HCT116 (cell line): Measurements from ENCODE around the gene SPAG6. TPM values are rescaled to one million over a fixed set of nuclear protein-coding genes. Genes with fewer than 3 reads are reported as not detected.

Experiments used
- ATAC-seq: fragments of 200-7000 bp; cut with Tn5 transposase; 2 replicates; pipeline ENCODE4 v1.9.1; 2020; ENCODE audit warnings: mild to moderate bottlenecking, moderate library complexity
- BruUV-seq: library from RNA; stranded (reverse); fragments of 400-500 nt; replicated peaks from 2 replicates; lab custom pipeline; 2021; lab: Mats Ljungman, UMichigan
- CTCF ChIA-PET: fragments of 300-600 bp; sonication (Branson Sonifier 250); formaldehyde crosslinking; loops from one replicate; lab custom pipeline; 2021; ENCODE audit warnings: antibody characterized with exemption; lab: Charles Lee
- POLR2A ChIA-PET: fragments of 300-600, 350-600 bp; sonication (Branson Sonifier 250); formaldehyde crosslinking; loops from one replicate; lab custom pipeline; 2021; ENCODE audit warnings: antibody characterized with exemption; lab: Charles Lee
- RAD21 ChIA-PET, 2 experiments: fragments of 300-600 bp; sonication (Branson Sonifier 250); formaldehyde crosslinking; loops; one replicate each; lab custom pipeline; 2023; ENCODE audit warnings: low total read pairs in 2 of 2; ENCODE audit not compliant: uncharacterized antibody in 2 of 2, unreplicated experiment in 2 of 2, low non-redundant PET in 1 of 2; lab: Charles Lee
- DNase-seq: peaks from one replicate; pipeline ENCODE4 v3.0.0-alpha.2; 2010; ENCODE audit warnings: low read depth, low spot score
- H2AFZ ChIP-seq: fragments of 200-600 bp; shearing (Covaris generic), sonication (generic); 2 replicates; pipeline ENCODE4 v1.6.1; 2017; ENCODE audit warnings: low read depth, mixed run types, mixed read lengths, antibody characterized with exemption, low read length; ENCODE audit not compliant: poor library complexity, severe bottlenecking
- H3K27ac ChIP-seq: 2 replicates; pipeline ENCODE4 v1.5.1; 2012; ENCODE audit warnings: low read depth, low read length
- H3K27me3 ChIP-seq: fragments of 200-600 bp; sonication (generic); 2 replicates; pipeline ENCODE4 v1.6.1; 2016; ENCODE audit warnings: mixed run types, low read length, mixed read lengths; ENCODE audit not compliant: insufficient read depth
- H3K36me3 ChIP-seq, 2 experiments: fragments of 200-500 bp in 1 of 2; fragments of 200-600 bp in 1 of 2; sonication (Bioruptor generic) in 1 of 2; sonication (generic) in 1 of 2; 2 replicates each; pipeline versions ENCODE4 v1.5.1 to v1.6.1; 2014 to 2016; ENCODE audit warnings: low read length in 2 of 2, inconsistent platforms in 1 of 2, mixed read lengths in 1 of 2, mixed run types in 1 of 2; ENCODE audit not compliant: insufficient read depth in 2 of 2, control insufficient read depth in 1 of 2
- H3K4me1 ChIP-seq, 2 experiments: fragments of 200-600 bp in 1 of 2; sonication (generic) in 1 of 2; 2 replicates each; pipeline versions ENCODE4 v1.5.1 to v1.6.1; 2012 to 2017; ENCODE audit warnings: low read length in 2 of 2, inconsistent platforms in 1 of 2, mild to moderate bottlenecking in 1 of 2, mixed read lengths in 1 of 2, mixed run types in 1 of 2, moderate library complexity in 1 of 2; ENCODE audit not compliant: insufficient read depth in 2 of 2, control insufficient read depth in 1 of 2
- H3K4me2 ChIP-seq: fragments of 200-600 bp; sonication (generic); 2 replicates; pipeline ENCODE4 v1.6.1; 2017; ENCODE audit warnings: mixed run types, low read length, mixed read lengths
- H3K4me3 ChIP-seq, 2 experiments: fragments of 200-600 bp in 1 of 2; sonication (generic) in 1 of 2; replicated peaks in 1 of 2; 2 replicates each; pipeline ENCODE4 v1.5.1; 2011 to 2016; ENCODE audit warnings: low read length in 2 of 2, control low read depth in 1 of 2, low read depth in 1 of 2, mild to moderate bottlenecking in 1 of 2, mixed read lengths in 1 of 2, mixed run types in 1 of 2
- H3K79me2 ChIP-seq: fragments of 200-600 bp; sonication (generic); 2 replicates; pipeline ENCODE4 v1.6.1; 2017; ENCODE audit warnings: mild to moderate bottlenecking, mixed run types, low read length, moderate library complexity, mixed read lengths; ENCODE audit not compliant: insufficient read depth
- H3K9ac ChIP-seq: fragments of 200-600 bp; sonication (generic); 2 replicates; pipeline ENCODE4 v1.6.1; 2016; ENCODE audit warnings: low read length, mixed read lengths
- H3K9me2 ChIP-seq: fragments of 200-600 bp; sonication (generic), shearing (Covaris generic); 2 replicates; pipeline ENCODE4 v1.6.1; 2017; ENCODE audit warnings: mixed run types, mild to moderate bottlenecking, moderate library complexity; ENCODE audit not compliant: insufficient read depth
- H3K9me3 ChIP-seq, 2 experiments: fragments of 200-500 bp in 1 of 2; fragments of 200-600 bp in 1 of 2; sonication (Bioruptor generic) in 1 of 2; sonication (generic) in 1 of 2; 2 replicates each; pipeline ENCODE4 v1.6.1; 2014 to 2017; ENCODE audit warnings: low read length in 2 of 2, mixed read lengths in 2 of 2, inconsistent platforms in 1 of 2, low read depth in 1 of 2, mild to moderate bottlenecking in 1 of 2, mixed run types in 1 of 2, moderate library complexity in 1 of 2; ENCODE audit not compliant: control insufficient read depth in 1 of 2, insufficient read depth in 1 of 2
- H4K20me1 ChIP-seq: fragments of 200-600 bp; sonication (generic), shearing (Covaris generic); 2 replicates; pipeline ENCODE4 v1.6.1; 2017; ENCODE audit warnings: mixed run types, mild to moderate bottlenecking, moderate library complexity; ENCODE audit not compliant: insufficient read depth
- CBX3 ChIP-seq: IDR thresholded peaks from 2 replicates; pipeline ENCODE4 v1.6.1; 2012; ENCODE audit warnings: low read depth
- CEBPB ChIP-seq: IDR thresholded peaks from 2 replicates; pipeline ENCODE4 v1.6.1; 2012; ENCODE audit warnings: low read depth
- EGR1 ChIP-seq: IDR thresholded peaks from 2 replicates; pipeline ENCODE4 v1.6.1; 2012; ENCODE audit warnings: low read depth
- ELF1 ChIP-seq: IDR thresholded peaks from 2 replicates; pipeline ENCODE4 v1.6.1; 2012; ENCODE audit warnings: low read depth, borderline replicate concordance
- EZH2 ChIP-seq: fragments of 200-600 bp; sonication (generic); IDR thresholded peaks from 2 replicates; pipeline ENCODE4 v1.6.1; 2017; ENCODE audit warnings: antibody characterized with exemption, mixed run types
- EZH2phosphoT487 ChIP-seq: fragments of 200-600 bp; IDR thresholded peaks from 2 replicates; pipeline ENCODE4 v1.6.1; 2018; ENCODE audit warnings: antibody characterized with exemption, borderline replicate concordance
- FOSL1 ChIP-seq: IDR thresholded peaks from 2 replicates; pipeline ENCODE4 v1.6.1; 2012; ENCODE audit warnings: low read depth
- POLR2A ChIP-seq: IDR thresholded peaks from 2 replicates; pipeline ENCODE4 v1.7.0; 2011; ENCODE audit warnings: borderline replicate concordance; ENCODE audit not compliant: insufficient read depth, insufficient read length; ENCODE audit errors: extremely low read depth
- POLR2AphosphoS5 ChIP-seq: IDR thresholded peaks from 2 replicates; pipeline ENCODE4 v1.6.1; 2011; ENCODE audit warnings: mild to moderate bottlenecking, low read depth, low read length, moderate library complexity
- RAD21 ChIP-seq: IDR thresholded peaks from 2 replicates; pipeline ENCODE4 v1.6.1; 2012; ENCODE audit warnings: low read depth, mild to moderate bottlenecking
- REST ChIP-seq: IDR thresholded peaks from 2 replicates; pipeline ENCODE4 v1.6.1; 2012; ENCODE audit warnings: low read depth
- SP1 ChIP-seq: IDR thresholded peaks from 2 replicates; pipeline ENCODE4 v1.6.1; 2012; ENCODE audit warnings: low read depth
- SRF ChIP-seq: IDR thresholded peaks from 2 replicates; pipeline ENCODE4 v1.6.1; 2012; ENCODE audit warnings: low read depth
- TCF7L2 ChIP-seq: IDR thresholded peaks from 2 replicates; pipeline ENCODE4 v1.7.0; 2011; ENCODE audit warnings: borderline replicate concordance, inconsistent platforms; ENCODE audit not compliant: insufficient read depth, insufficient read length; ENCODE audit errors: extremely low read depth
- ZFX ChIP-seq: fragments of 450-650 bp; IDR thresholded peaks from 2 replicates; pipeline ENCODE4 v1.6.1; 2017
- intact Hi-C: fragments of 100-400 bp; cut with micrococcal nuclease; formaldehyde crosslinking; loops from 2 replicates; pipeline ENCODE4 v1.10.0; 2022
- total RNA-seq: library from RNA; stranded (reverse); gene quantifications from one replicate; pipeline ENCODE4 v1.2.1, GENCODE V29; 2021; ENCODE audit not compliant: unreplicated experiment
- TF ChIP-seq, protein P1 (sequence below): IDR thresholded peaks from 2 replicates; pipeline ENCODE4 v1.6.1; 2011; ENCODE audit warnings: mild to moderate bottlenecking, low read length, moderate library complexity; ENCODE audit not compliant: insufficient replicate concordance; ENCODE audit errors: extremely low read depth

SPAG6 gene
- total RNA-seq, 1 experiment from 2014 or later, result not detected

- Histone ChIP-seq H3K4me2 (no peak overlapping the region), H3K27me3 (no peaks in the 10 kb centered on the region), H3K9me3 (no peaks in the 10 kb centered on the region), H4K20me1 (no peaks in the 10 kb centered on the region), H3K79me2 (no peaks in the 10 kb centered on the region), H2AFZ (no peak overlapping the region), H3K9me2 (no peaks in the 10 kb centered on the region), H3K4me1 (no peaks in the 10 kb centered on the region), H3K36me3 (no peaks in the 10 kb centered on the region), H3K9ac (no peak overlapping the region), H3K4me3 (no peak overlapping the region), H3K27ac (no peak overlapping the region)
- POLR2A ChIA-PET, result no interaction called here
- BruUV-seq, result no TSS peak
- intact Hi-C loops, result no loop called here
- RAD21 ChIA-PET, result no interaction called here
- no peak for TF ChIP-seq EZH2phosphoT487
- no peak for TF ChIP-seq POLR2AphosphoS5
- TF ChIP-seq ZFX, result no peak
- no peak for TF ChIP-seq FOSL1
- TF ChIP-seq POLR2A, result no peak
- no peak for TF ChIP-seq SP1
- TF ChIP-seq RAD21, result no peak
- TF ChIP-seq SRF, result no peak
- TF ChIP-seq EGR1, result no peak
- no peak for TF ChIP-seq CBX3
- no peak for DNase-seq
- ATAC-seq, result no peak
- CTCF ChIA-PET, result no interaction called here
Measured at GRCh38 chr10:22444219-22444788, 99.0 kb downstream of the SPAG6 start.

DNA sequence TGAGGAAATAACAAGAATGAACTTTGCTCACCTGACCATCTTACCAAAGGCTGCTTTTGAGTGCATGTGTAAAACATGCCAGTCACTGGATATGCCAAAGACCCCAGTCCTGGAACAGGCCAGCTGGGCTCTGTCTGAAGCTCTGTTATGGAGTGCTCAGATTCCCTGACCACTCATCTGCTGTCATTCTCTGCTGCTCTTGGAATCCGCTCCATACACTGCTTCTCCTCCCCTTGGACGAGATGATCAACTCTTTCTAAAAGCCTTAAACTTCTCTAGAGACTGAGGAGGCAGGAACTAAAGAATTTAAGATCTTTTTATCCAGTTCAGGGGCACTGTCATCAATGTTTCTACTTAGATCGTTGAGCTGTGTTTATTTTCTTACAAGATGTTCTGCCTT is 100.2 kb downstream of the SPAG6 start:
- RAD21 ChIA-PET, result interaction anchor here in 1 of 2 experiments (0.9 kb wide), 1 partner anchor 9 kb away, joined by 4 read pairs; no protein-coding TSS in a partner anchor
- Histone ChIP-seq H3K27me3 (no peaks in the 10 kb centered on the region), H3K27ac (no peak overlapping the region), H3K9ac (no peak overlapping the region), H3K4me2 (no peak overlapping the region), H3K4me3 (no peak overlapping the region), H4K20me1 (no peaks in the 10 kb centered on the region), H3K36me3 (no peaks in the 10 kb centered on the region), H3K79me2 (no peaks in the 10 kb centered on the region), H3K4me1 (no peaks in the 10 kb centered on the region), H3K9me2 (no peaks in the 10 kb centered on the region), H2AFZ (no peak overlapping the region), H3K9me3 (no peaks in the 10 kb centered on the region)
- DNase-seq, result no peak
- POLR2A ChIA-PET, result interaction anchor here (1.1 kb wide), 1 partner anchor 11 kb away, joined by 3 read pairs; no protein-coding TSS in a partner anchor
- ATAC-seq, result no peak
- CTCF ChIA-PET, result no interaction called here
- intact Hi-C loops, result no loop called here
- BruUV-seq, result no TSS peak
- TF ChIP-seq EZH2phosphoT487, result no peak
- TF ChIP-seq FOSL1, result no peak
- TF ChIP-seq CBX3, result no peak
- TF ChIP-seq SRF, result no peak
- TF ChIP-seq RAD21, result no peak
- TF ChIP-seq ELF1, result no peak
- no peak for TF ChIP-seq POLR2AphosphoS5
- no peak for TF ChIP-seq REST
- no peak for TF ChIP-seq TCF7L2
- TF ChIP-seq ZFX, result no peak
- TF ChIP-seq, protein P1, sequence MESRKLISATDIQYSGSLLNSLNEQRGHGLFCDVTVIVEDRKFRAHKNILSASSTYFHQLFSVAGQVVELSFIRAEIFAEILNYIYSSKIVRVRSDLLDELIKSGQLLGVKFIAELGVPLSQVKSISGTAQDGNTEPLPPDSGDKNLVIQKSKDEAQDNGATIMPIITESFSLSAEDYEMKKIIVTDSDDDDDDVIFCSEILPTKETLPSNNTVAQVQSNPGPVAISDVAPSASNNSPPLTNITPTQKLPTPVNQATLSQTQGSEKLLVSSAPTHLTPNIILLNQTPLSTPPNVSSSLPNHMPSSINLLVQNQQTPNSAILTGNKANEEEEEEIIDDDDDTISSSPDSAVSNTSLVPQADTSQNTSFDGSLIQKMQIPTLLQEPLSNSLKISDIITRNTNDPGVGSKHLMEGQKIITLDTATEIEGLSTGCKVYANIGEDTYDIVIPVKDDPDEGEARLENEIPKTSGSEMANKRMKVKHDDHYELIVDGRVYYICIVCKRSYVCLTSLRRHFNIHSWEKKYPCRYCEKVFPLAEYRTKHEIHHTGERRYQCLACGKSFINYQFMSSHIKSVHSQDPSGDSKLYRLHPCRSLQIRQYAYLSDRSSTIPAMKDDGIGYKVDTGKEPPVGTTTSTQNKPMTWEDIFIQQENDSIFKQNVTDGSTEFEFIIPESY, result no peak
- TF ChIP-seq CEBPB, result no peak
- no peak for TF ChIP-seq EZH2
